B cell (primary cell): ENCODE data around the gene MOV10L1. TPM values are rescaled to one million over a fixed set of nuclear protein-coding genes. Genes with fewer than 3 reads are reported as not detected.

Experiments used
- ATAC-seq: fragments of 200-7000 bp; cut with Tn5 transposase; one replicate; pipeline ENCODE4 v1.10.0; 2021; ENCODE audit warnings: low read depth, mild to moderate bottlenecking, moderate number of reproducible peaks, moderate library complexity
- CTCF ChIA-PET: fragments of 350-600 bp; sonication (Branson Sonifier 250); formaldehyde crosslinking; loops from one replicate; lab custom pipeline; 2021; ENCODE audit warnings: antibody characterized with exemption, inconsistent platforms; lab: Charles Lee
- POLR2A ChIA-PET: fragments of 350-600 bp; sonication (Branson Sonifier 250); formaldehyde crosslinking; loops from one replicate; lab custom pipeline; 2021; ENCODE audit warnings: antibody characterized with exemption; lab: Charles Lee
- DNase-seq: peaks from one replicate; pipeline ENCODE4 v3.0.0; 2013
- H2AFZ ChIP-seq: 2 replicates; pipeline ENCODE4 v1.6.1; 2012; ENCODE audit warnings: mild to moderate bottlenecking, low read depth, low read length; ENCODE audit not compliant: insufficient read depth, poor library complexity, severe bottlenecking
- H3K27ac ChIP-seq, 2 donors: 1 replicate in 1 of 2; 2 replicates in 1 of 2; pipeline ENCODE4 v1.5.1; 2012 to 2013; ENCODE audit warnings: low read length in 2 of 2, mild to moderate bottlenecking in 2 of 2, moderate library complexity in 1 of 2
- H3K27me3 ChIP-seq, 4 experiments: fragments of 200-600 bp in 1 of 4; sonication (generic) in 1 of 4; replicated peaks in 1 of 4; 1 replicate in 2 of 4; 2 replicates in 2 of 4; pipeline versions ENCODE4 v1.6.1 to v1.7.0; 2013 to 2016; ENCODE audit warnings: low read length in 3 of 4, mild to moderate bottlenecking in 2 of 4, mixed read lengths in 1 of 4, moderate library complexity in 1 of 4; ENCODE audit not compliant: insufficient read depth in 4 of 4, control insufficient read depth in 3 of 4; ENCODE audit errors: control extremely low read depth in 1 of 4
- H3K36me3 ChIP-seq, 2 experiments: replicated peaks in 1 of 2; 1 replicate in 1 of 2; 2 replicates in 1 of 2; pipeline versions ENCODE4 v1.6.1 to v1.7.1; 2013; ENCODE audit warnings: low read length in 1 of 2; ENCODE audit not compliant: insufficient read depth in 2 of 2, control insufficient read depth in 1 of 2; ENCODE audit errors: control extremely low read depth in 1 of 2, extremely low read depth in 1 of 2
- H3K4me1 ChIP-seq, 2 donors: fragments of 200-600 bp in 1 of 2; sonication (generic) in 1 of 2; 1 replicate in 1 of 2; 2 replicates in 1 of 2; pipeline versions ENCODE4 v1.5.1 to v1.6.1; 2013 to 2017; ENCODE audit warnings: low read length in 2 of 2; ENCODE audit not compliant: control insufficient read depth in 2 of 2, insufficient read depth in 2 of 2
- H3K4me2 ChIP-seq: replicated peaks from 2 replicates; pipeline ENCODE3; 2012; ENCODE audit warnings: mild to moderate bottlenecking, low read depth, low read length; ENCODE audit not compliant: poor library complexity, severe bottlenecking
- H3K4me3 ChIP-seq, 5 experiments: fragments of 200-600 bp in 1 of 5; sonication (generic) in 1 of 5; 1 replicate in 3 of 5; 2 replicates in 2 of 5; pipeline versions ENCODE4 v1.5.1 to v1.7.0; 2011 to 2016; ENCODE audit warnings: low read length in 4 of 5, mild to moderate bottlenecking in 4 of 5, low read depth in 2 of 5, control low read depth in 1 of 5, moderate library complexity in 1 of 5; ENCODE audit not compliant: insufficient read depth in 1 of 5; ENCODE audit errors: control extremely low read depth in 1 of 5, extremely low read depth in 1 of 5
- H3K79me2 ChIP-seq: fragments of 200-600 bp; sonication (generic); one replicate; pipeline ENCODE4 v1.6.0; 2016; ENCODE audit warnings: low read length; ENCODE audit not compliant: control insufficient read depth, insufficient read depth
- H3K9ac ChIP-seq: fragments of 200-600 bp; sonication (generic); 2 replicates; pipeline ENCODE4 v1.6.1; 2017; ENCODE audit warnings: mild to moderate bottlenecking, low read length, moderate library complexity
- H3K9me3 ChIP-seq, 3 donors: one replicate each; pipeline versions ENCODE4 v1.6.1 to v1.7.1; 2013; ENCODE audit warnings: low read length in 2 of 3; ENCODE audit not compliant: control insufficient read depth in 2 of 3, insufficient read depth in 1 of 3; ENCODE audit errors: control extremely low read depth in 1 of 3
- H4K20me1 ChIP-seq: 2 replicates; pipeline ENCODE4 v1.6.0; 2012; ENCODE audit warnings: mild to moderate bottlenecking, low read length; ENCODE audit not compliant: insufficient read depth, control insufficient read depth, poor library complexity, severe bottlenecking
- H3K27ac Mint-ChIP-seq: one replicate; pipeline ENCODE4 v1.8.0; 2021; ENCODE audit warnings: mixed read lengths
- H3K27me3 Mint-ChIP-seq: one replicate; pipeline ENCODE4 v1.8.0; 2021; ENCODE audit warnings: mixed read lengths
- H3K4me1 Mint-ChIP-seq: one replicate; pipeline ENCODE4 v1.8.0; 2021; ENCODE audit warnings: mixed read lengths
- H3K4me3 Mint-ChIP-seq: one replicate; pipeline ENCODE4 v1.8.0; 2021; ENCODE audit warnings: mixed read lengths
- H3K9me3 Mint-ChIP-seq: one replicate; pipeline ENCODE4 v1.8.0; 2022; ENCODE audit warnings: mixed read lengths; ENCODE audit not compliant: insufficient read depth
- CTCF ChIP-seq: fragments of 200-600 bp; IDR thresholded peaks from one replicate; pipeline ENCODE4 v1.8.0; 2022; ENCODE audit warnings: antibody characterized with exemption, mild to moderate bottlenecking
- EZH2 ChIP-seq: IDR thresholded peaks from 2 replicates; pipeline ENCODE4 v1.6.1; 2012; ENCODE audit warnings: borderline replicate concordance, low read depth, mild to moderate bottlenecking, moderate library complexity, low read length; ENCODE audit not compliant: insufficient read depth, poor library complexity, severe bottlenecking
- WGBS: methylation state at CpG from one replicate; pipeline ENCODE4 v1.1.5; 2013; ENCODE audit warnings: missing lambda C conversion rate; ENCODE audit not compliant: insufficient coverage; 5-methylcytosine and 5-hydroxymethylcytosine counted together
- intact Hi-C: fragments of 100-400 bp; cut with micrococcal nuclease; formaldehyde crosslinking; loops from one replicate; pipeline ENCODE4 v1.10.0; 2022
- polyA plus RNA-seq: library from polyadenylated mRNA; depleted of rRNA; stranded (reverse); fragments of >200 nt; gene quantifications from 2 replicates; pipeline ENCODE4 v1.2.3, GENCODE V29; 2012
- total RNA-seq, 2 donors: library from RNA; stranded (reverse); fragments of 120-200 nt in 1 of 2; gene quantifications; 1 replicate in 1 of 2; 2 replicates in 1 of 2; pipeline versions ENCODE4 v1.2.3 to v1.2.4, GENCODE V29; 2013 to 2022

MOV10L1 gene
- total and polyA plus RNA-seq, 2 donors (not counting 1 experiment from before 2014, with no cell fraction given) = not detected

GRCh38 chr22:50074056-50074455, 15.8 kb upstream of the MOV10L1 start:
- Histone ChIP-seq H4K20me1 (no peaks in the 10 kb centered on the region), H3K4me3 (no peak overlapping the region), H3K36me3 (no peaks in the 10 kb centered on the region), H3K27me3 (peaks cover 0 to 2% (median 0%) of the 10 kb centered on the region in 4 experiments), H3K9me3 (no peaks in the 10 kb centered on the region), H3K9ac (no peak overlapping the region), H2AFZ (no peak overlapping the region), H3K4me1 (no peaks in the 10 kb centered on the region), H3K4me2 (no peak overlapping the region), H3K27ac (no peak overlapping the region), H3K79me2 (no peaks in the 10 kb centered on the region)
- DNase-seq (no peak), ATAC-seq (no peak)
- Mint-ChIP-seq H3K4me3 (no peak overlapping the region), H3K4me1 (peaks cover 4% of the 10 kb centered on the region), H3K27ac (no peak overlapping the region), H3K27me3 (peaks cover 3% of the 10 kb centered on the region), H3K9me3 (no peaks in the 10 kb centered on the region)
- POLR2A ChIA-PET = no interaction called here
- TF ChIP-seq CTCF (no peak), EZH2 (no peak)
- intact Hi-C loops = no loop called here
- CTCF ChIA-PET = no interaction called here
- 85% methylated on average over 17 of the region's 17 CpGs for WGBS

- Mint-ChIP-seq H3K4me3 (no peak overlapping the region), H3K27me3 (peaks cover 10% of the 10 kb centered on the region), H3K27ac (no peak overlapping the region), H3K9me3 (no peaks in the 10 kb centered on the region), H3K4me1 (peaks cover 4% of the 10 kb centered on the region)
- H3K9ac ChIP-seq = no peak overlapping the region
- ATAC-seq (no peak), DNase-seq (no peak)
- intact Hi-C loops = no loop called here
- H3K27me3 ChIP-seq = no peaks in the 10 kb centered on the region
- H3K4me1 ChIP-seq = no peaks in the 10 kb centered on the region
- H2AFZ ChIP-seq = no peak overlapping the region
- H3K9me3 ChIP-seq = no peaks in the 10 kb centered on the region
- POLR2A ChIA-PET = no interaction called here
- no peaks in the 10 kb centered on the region for H3K36me3 ChIP-seq
- no peaks in the 10 kb centered on the region for H3K79me2 ChIP-seq
- no peak overlapping the region for H3K4me3 ChIP-seq
- H3K27ac ChIP-seq = no peak overlapping the region
- CTCF ChIA-PET = no interaction called here
- TF ChIP-seq EZH2 (no peak), CTCF (no peak)
- WGBS = 91% methylated on average over 30 of the region's 32 CpGs
- no peak overlapping the region for H3K4me2 ChIP-seq
- no peaks in the 10 kb centered on the region for H4K20me1 ChIP-seq
Observed at GRCh38 chr22:50074551-50075530, 15.0 kb upstream of the MOV10L1 start.
